HepG2 (cell line): ENCODE data around the gene PLA2G4C. TPM values are rescaled to one million over a fixed set of nuclear protein-coding genes. Genes with fewer than 3 reads are reported as not detected.
A peak's percentile ranks its signal among the peaks of the same experiment; 100 is the strongest.
"Not testable (repeated sequence)": the region's sequence is repeated elsewhere in the genome, so short reads cannot be mapped to it uniquely, and the experiment has no call there.

Experiments used
- ATAC-seq: fragments of 200-7000 bp; cut with Tn5 transposase; 3 replicates; pipeline ENCODE4 v1.9.1; 2020; ENCODE audit warnings: mild to moderate bottlenecking, moderate library complexity
- BruUV-seq: library from RNA; stranded (reverse); fragments of 400-500 nt; replicated peaks from 2 replicates; lab custom pipeline; 2021; lab: Mats Ljungman, UMichigan
- CTCF ChIA-PET: fragments of 300-600 bp; formaldehyde crosslinking; extraction: SDS; loops from one replicate; lab custom pipeline; 2021; ENCODE audit warnings: low total read pairs, inconsistent platforms, low intra/inter-chr PET ratio; lab: Yijun Ruan, JAX
- POLR2A ChIA-PET: fragments of 350-600 bp; sonication (Branson Sonifier 250); formaldehyde crosslinking; loops from one replicate; lab custom pipeline; 2020; ENCODE audit warnings: antibody characterized with exemption, inconsistent platforms; lab: Yijun Ruan, JAX
- DNase-seq: peaks from one replicate; pipeline ENCODE4 v3.0.0-alpha.2; 2015; ENCODE audit warnings: low spot score
- FAIRE-seq: peaks from 3 replicates; lab custom pipeline; 2011; peaks lifted over from hg19 to GRCh38; lab: Jason Lieb, UNC
- H2AFZ ChIP-seq: one replicate; pipeline ENCODE4 v1.6.1; 2011; ENCODE audit warnings: low read length, inconsistent platforms
- H3K27ac ChIP-seq: fragments of 300-600 bp; 3 replicates; pipeline ENCODE4 v1.8.0; 2011; ENCODE audit warnings: mixed run types, mild to moderate bottlenecking, mixed read lengths, low read length, inconsistent platforms; ENCODE audit not compliant: insufficient read depth; ENCODE audit errors: extremely low read length
- H3K27me3 ChIP-seq, 2 experiments: fragments of 200-600 bp in 1 of 2; 2 replicates in 1 of 2; 3 replicates in 1 of 2; pipeline versions ENCODE4 v1.6.0 to v1.8.0; 2011; ENCODE audit warnings: low read length in 2 of 2, mild to moderate bottlenecking in 2 of 2, moderate library complexity in 2 of 2, inconsistent platforms in 1 of 2; ENCODE audit not compliant: insufficient read depth in 2 of 2, control insufficient read depth in 1 of 2
- H3K36me3 ChIP-seq, 2 experiments: fragments of 200-600 bp in 1 of 2; replicated peaks in 1 of 2; 2 replicates in 1 of 2; 3 replicates in 1 of 2; pipeline versions ENCODE4 v1.5.1 to v1.8.0; 2011; ENCODE audit warnings: low read length in 2 of 2, inconsistent platforms in 1 of 2; ENCODE audit not compliant: insufficient read depth in 2 of 2, control insufficient read depth in 1 of 2
- H3K4me1 ChIP-seq: 2 replicates; pipeline ENCODE4 v1.5.1; 2012; ENCODE audit warnings: low read length, inconsistent platforms; ENCODE audit not compliant: insufficient read depth
- H3K4me2 ChIP-seq: 2 replicates; pipeline ENCODE4 v1.6.0; 2011; ENCODE audit warnings: low read depth, low read length, inconsistent platforms
- H3K4me3 ChIP-seq, 3 experiments: fragments of 200-600 bp in 1 of 3; sonication (generic), shearing (Covaris generic) in 1 of 3; replicated peaks in 1 of 3; 2 replicates each; pipeline ENCODE4 v1.5.1; 2011 to 2016; ENCODE audit warnings: low read length in 3 of 3, inconsistent platforms in 2 of 3, low read depth in 2 of 3, mild to moderate bottlenecking in 2 of 3, control low read depth in 1 of 3, mixed read lengths in 1 of 3; ENCODE audit not compliant: insufficient read depth in 1 of 3
- H3K79me2 ChIP-seq: one replicate; pipeline ENCODE4 v1.6.1; 2011; ENCODE audit warnings: low read length, inconsistent platforms; ENCODE audit not compliant: insufficient read depth
- H3K9ac ChIP-seq: 2 replicates; pipeline ENCODE4 v1.6.0; 2011; ENCODE audit warnings: mild to moderate bottlenecking, low read depth, low read length, inconsistent platforms; ENCODE audit not compliant: insufficient read depth
- H3K9me3 ChIP-seq: 2 replicates; pipeline ENCODE4 v1.5.1; 2012; ENCODE audit warnings: mild to moderate bottlenecking, low read length
- H4K20me1 ChIP-seq: 2 replicates; pipeline ENCODE4 v1.6.0; 2011; ENCODE audit warnings: inconsistent platforms, mild to moderate bottlenecking, low read length, moderate library complexity; ENCODE audit not compliant: insufficient read depth
- RAD51 ChIP-seq: fragments of 450-650 bp; IDR thresholded peaks from 2 replicates; pipeline ENCODE4 v1.6.1; 2016; ENCODE audit warnings: borderline replicate concordance
- ZNF256 ChIP-seq: sonication (generic); formaldehyde crosslinking; conservative IDR thresholded peaks from 2 replicates; pipeline ENCODE4 v1.4.0; 2020; ENCODE audit warnings: missing genetic modification reagents
- WGBS: methylation state at CpG from one replicate; pipeline ENCODE4 v1.1.6; 2017; ENCODE audit warnings: low lambda C conversion rate; 5-methylcytosine and 5-hydroxymethylcytosine counted together
- in situ Hi-C: cut with HindIII; loops from 2 replicates; pipeline ENCODE4 v1.10.0; 2017; ENCODE audit warnings: low pct_unique_long_range_greater_than_20kb; ENCODE audit not compliant: extremely low pct_ligation_motif_present
- intact Hi-C: fragments of 100-400 bp; cut with micrococcal nuclease; formaldehyde crosslinking; loops from one replicate; pipeline ENCODE4 v1.10.0; 2022; ENCODE audit not compliant: unreplicated experiment
- polyA plus RNA-seq, 8 experiments: library from polyadenylated mRNA; depleted of rRNA in 3 of 8; stranded (reverse) in 7 of 8; unstranded in 1 of 8; fragments of >200 nt; fragmentation: Illumina TruSeq in 4 of 8; extraction: Trizol in 4 of 8; gene quantifications; 2 replicates each; pipeline versions ENCODE4 v1.2.1 to v1.2.3, GENCODE V29; 2011 to 2016; ENCODE audit warnings: low read depth in 4 of 8, missing spikeins in 1 of 8, mixed read lengths in 1 of 8; ENCODE audit not compliant: insufficient read depth in 1 of 8
- total RNA-seq, 5 experiments: library from RNA; depleted of rRNA; stranded (reverse); fragments of >200 nt; fragmentation: Illumina TruSeq; extraction: Trizol; gene quantifications; 2 replicates each; pipeline ENCODE4 v1.2.3, GENCODE V29; 2016; ENCODE audit warnings: low read depth in 1 of 5
- TF ChIP-seq, protein P1 (sequence below): IDR thresholded peaks from 2 replicates; pipeline ENCODE4 v1.6.1; 2018; ENCODE audit warnings: missing genetic modification reagents, mild to moderate bottlenecking, missing compliant biosample characterization
- TF ChIP-seq, protein P2 (sequence below): sonication (generic); formaldehyde crosslinking; IDR thresholded peaks from 2 replicates; pipeline ENCODE4 v1.5.1; 2020; ENCODE audit warnings: mild to moderate bottlenecking, missing genetic modification reagents, borderline replicate concordance

PLA2G4C gene
- total and polyA plus RNA-seq, 2 of the 13 experiments (the other 11 are each of a cell fraction or from before 2014, with no cell fraction given), result 1.6 to 1.7 TPM

DNA sequence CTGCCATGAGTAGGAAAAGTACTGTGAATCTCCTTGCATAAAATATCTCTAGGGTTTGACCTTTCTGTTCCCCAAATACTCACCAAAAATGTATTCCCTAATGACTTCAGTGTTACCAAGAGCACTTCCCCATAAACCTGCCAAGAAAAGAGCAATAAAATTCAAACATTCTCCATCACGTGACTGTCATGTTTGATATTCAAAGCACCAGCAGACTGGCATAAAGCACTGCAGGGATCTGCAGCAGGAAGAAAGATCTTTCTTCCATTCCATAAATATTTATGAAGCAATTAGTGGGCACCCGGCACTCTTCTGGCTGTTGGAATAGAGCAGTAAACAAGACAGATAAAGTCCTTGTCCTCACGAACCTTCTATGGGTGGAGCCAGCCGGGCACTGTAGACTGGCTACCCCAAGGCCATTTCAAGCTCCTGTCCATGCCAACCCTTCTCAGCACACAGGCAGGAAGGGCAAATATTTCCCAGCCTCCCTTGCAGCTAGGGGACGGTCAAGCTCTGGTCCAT is 20.3 kb downstream of the PLA2G4C start:
- Histone ChIP-seq H3K79me2 (no peaks in the 10 kb centered on the region), H3K27me3 (no peaks in the 10 kb centered on the region), H3K4me2 (no peak overlapping the region), H3K9me3 (no peaks in the 10 kb centered on the region), H3K36me3 (no peaks in the 10 kb centered on the region)
- no TSS peak for BruUV-seq
- ATAC-seq, result no peak
- CTCF ChIA-PET, result no interaction called here
- TF ChIP-seq, protein P1, sequence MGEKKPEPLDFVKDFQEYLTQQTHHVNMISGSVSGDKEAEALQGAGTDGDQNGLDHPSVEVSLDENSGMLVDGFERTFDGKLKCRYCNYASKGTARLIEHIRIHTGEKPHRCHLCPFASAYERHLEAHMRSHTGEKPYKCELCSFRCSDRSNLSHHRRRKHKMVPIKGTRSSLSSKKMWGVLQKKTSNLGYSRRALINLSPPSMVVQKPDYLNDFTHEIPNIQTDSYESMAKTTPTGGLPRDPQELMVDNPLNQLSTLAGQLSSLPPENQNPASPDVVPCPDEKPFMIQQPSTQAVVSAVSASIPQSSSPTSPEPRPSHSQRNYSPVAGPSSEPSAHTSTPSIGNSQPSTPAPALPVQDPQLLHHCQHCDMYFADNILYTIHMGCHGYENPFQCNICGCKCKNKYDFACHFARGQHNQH (CRISPR knock-in tag), result no peak
- no peak for TF ChIP-seq ZNF256 (CRISPR knock-in tag)
- TF ChIP-seq RAD51, result 0 out of 2 replicates have a peak, but pooled peaks have one; percentile 49
- TF ChIP-seq, protein P2, sequence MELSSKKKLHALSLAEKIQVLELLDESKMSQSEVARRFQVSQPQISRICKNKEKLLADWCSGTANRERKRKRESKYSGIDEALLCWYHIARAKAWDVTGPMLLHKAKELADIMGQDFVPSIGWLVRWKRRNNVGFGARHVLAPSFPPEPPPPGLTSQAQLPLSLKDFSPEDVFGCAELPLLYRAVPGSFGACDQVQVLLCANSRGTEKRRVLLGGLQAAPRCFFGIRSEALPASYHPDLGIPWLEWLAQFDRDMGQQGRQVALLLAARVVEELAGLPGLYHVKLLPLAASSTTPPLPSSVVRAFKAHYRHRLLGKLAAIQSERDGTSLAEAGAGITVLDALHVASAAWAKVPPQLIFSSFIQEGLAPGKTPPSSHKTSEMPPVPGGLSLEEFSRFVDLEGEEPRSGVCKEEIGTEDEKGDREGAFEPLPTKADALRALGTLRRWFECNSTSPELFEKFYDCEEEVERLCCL (CRISPR knock-in tag), result no peak
- TF ChIP-seq, all 625 proteins: peak for 1
- in situ Hi-C loops (no loop called here), intact Hi-C loops (no loop called here)
- Histone ChIP-seq H4K20me1 (no peaks in the 10 kb centered on the region), H3K4me3 (no peak overlapping the region), H3K4me1 (no peaks in the 10 kb centered on the region), H3K9ac (no peak overlapping the region), H2AFZ (no peak overlapping the region), H3K27ac (no peak overlapping the region)
- 11% methylated on average over 4 of the region's 5 CpGs for WGBS
- no peak for FAIRE-seq
- no peak for DNase-seq
- POLR2A ChIA-PET, result no interaction called here

DNA sequence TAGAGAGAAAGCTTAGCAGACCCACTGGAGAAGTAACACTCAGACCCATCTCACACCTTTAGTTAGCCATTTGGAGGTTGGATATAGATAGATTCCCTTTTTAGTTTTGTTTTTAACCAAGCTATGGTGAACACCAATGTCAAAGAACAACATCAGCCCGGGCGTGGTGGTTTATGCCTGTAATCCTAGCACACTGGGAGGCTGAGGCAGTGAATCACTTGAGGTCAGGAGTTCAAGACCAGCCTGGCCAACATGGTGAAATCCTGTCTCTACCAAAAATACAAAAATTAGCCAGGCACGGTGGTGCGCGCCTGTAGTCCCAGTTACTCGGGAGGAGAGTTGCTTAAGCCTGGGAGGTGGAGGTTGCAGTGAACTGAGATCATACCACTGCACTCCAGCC is 21.6 kb downstream of the PLA2G4C start:
- 54% methylated on average over 6 of the region's 6 CpGs for WGBS

More for the DNA sequence above, 21.6 kb downstream of the PLA2G4C start:
- H3K4me1 ChIP-seq, CTCF ChIA-PET, ATAC-seq, H3K9ac ChIP-seq, H3K4me3 ChIP-seq, DNase-seq, H3K27ac ChIP-seq, H3K79me2 ChIP-seq, intact Hi-C loops, FAIRE-seq, H3K36me3 ChIP-seq, in situ Hi-C loops, H4K20me1 ChIP-seq, H2AFZ ChIP-seq, H3K4me2 ChIP-seq, POLR2A ChIA-PET, H3K27me3 ChIP-seq, BruUV-seq, H3K9me3 ChIP-seq: not testable (repeated sequence)
